HL-60/S4 treated with retinoic acid at 250 ng/mL for 4 days and 3 days (cell line): Measurements from ENCODE around the gene VWF.

Experiments
- in situ Hi-C: fragments of 300-500 bp; cut with MboI; formaldehyde crosslinking; loops from 2 replicates; pipeline ENCODE4 v1.7.0; 2022; ENCODE audit warnings: low sequenced_read_pairs

VWF gene

GRCh38 chr12:5900533-5901205 is 223.8 kb downstream of the VWF start:
- in situ Hi-C loops: no loop called here

- in situ Hi-C loops: no loop called here
Observed at GRCh38 chr12:5900076-5900475, 224.4 kb downstream of the VWF start.

GRCh38 chr12:5899675-5900074 is 224.8 kb downstream of the VWF start:
- in situ Hi-C loops: no loop called here

DNA sequence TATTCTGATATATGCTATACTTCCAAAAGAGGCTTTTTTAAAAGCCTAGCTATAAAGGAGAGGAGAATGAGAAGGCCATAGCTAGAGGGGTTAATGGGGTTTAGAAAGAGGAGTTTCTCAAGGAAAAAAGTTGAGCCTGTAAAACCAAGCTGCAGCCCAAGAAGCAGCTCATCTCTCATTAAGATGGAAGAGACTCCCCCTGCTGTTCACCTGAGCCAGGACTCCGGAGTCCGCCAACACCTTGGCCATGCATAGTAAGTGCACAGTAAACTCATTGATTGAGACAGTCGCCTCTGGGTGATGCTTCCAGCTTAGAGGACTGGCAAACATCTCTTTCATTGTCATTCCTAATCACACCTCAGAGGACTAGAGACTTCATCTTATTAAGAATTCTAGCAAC is 225.6 kb downstream of the VWF start:
- in situ Hi-C loops: no loop called here
